Measurements from ENCODE around the gene GALNT2. TPM values are rescaled to one million over a fixed set of nuclear protein-coding genes. Genes with fewer than 3 reads are reported as not detected.

The GALNT2 gene
- total and polyA plus RNA-seq, 2 of the 4 experiments (the other 2 are of a cell fraction) = 50.4 to 189 TPM

- Histone ChIP-seq H2AFZ (replicated peaks; ENCODE audit: low read length, poor library complexity) (no peak overlapping the region), H4K5ac (ENCODE audit: low read depth, low read length) (no peak overlapping the region)
- no CpG with 5 or more reads among the region's 8 CpGs for WGBS, 2 experiments (ENCODE audit: extremely low coverage in 2 of 2, insufficient read length in 1 of 2)
Observed at GRCh38 chr1:230250666-230251065, 183.6 kb downstream of the GALNT2 start.

More at GRCh38 chr1:230250666-230251065, 183.6 kb downstream of the GALNT2 start:
- Histone ChIP-seq H2AK5ac (ENCODE audit: low read depth, low read length) (no peak overlapping the region), H2BK20ac (ENCODE audit: low read depth, low read length) (no peak overlapping the region), H3K27me3 (ENCODE audit: control insufficient read depth, insufficient read depth, low read length) (no peaks in the 10 kb centered on the region), H3K9me3 (ENCODE audit: control insufficient read depth, insufficient read depth, low read length) (no peaks in the 10 kb centered on the region), H3K4me1 (ENCODE audit: control insufficient read depth, insufficient read depth, low read length) (peaks cover 8% of the 10 kb centered on the region), H2BK120ac (ENCODE audit: low read depth, low read length) (no peak overlapping the region), H2BK5ac (ENCODE audit: low read depth, low read length, poor library complexity, severe bottlenecking) (no peak overlapping the region), H3K4me3 (ENCODE audit: insufficient read depth, low read depth, low read length) (no peak overlapping the region), H3K4me2 (ENCODE audit: low read depth, low read length) (no peak overlapping the region), H3K18ac (ENCODE audit: low read depth, low read length) (no peak overlapping the region), H3K79me1 (ENCODE audit: low read depth in 1 of 2, low read length in 2 of 2) (peaks cover 14 to 18% of the 10 kb centered on the region in 2 experiments; a peak in 2 of 4 replicates), H3K27ac (ENCODE audit: insufficient read depth, low read length) (no peak overlapping the region), H3K14ac (replicated peaks; ENCODE audit: low read depth, low read length) (no peak overlapping the region), H3K36me3 (ENCODE audit: control insufficient read depth, insufficient read depth, low read length) (peaks cover 54% of the 10 kb centered on the region), H3K4ac (ENCODE audit: low read depth, low read length) (no peak overlapping the region), H4K8ac (ENCODE audit: low read depth in 2 of 2, low read length in 2 of 2) (no peak overlapping the region), H3K23ac (ENCODE audit: low read depth, low read length) (no peak overlapping the region), H3K56ac (ENCODE audit: extremely low read depth, insufficient read depth, low read length) (no peak overlapping the region), H3K9ac (ENCODE audit: low read depth, low read length) (no peak overlapping the region), H3K9me1 (ENCODE audit: insufficient read depth, low read length) (peaks cover 12% of the 10 kb centered on the region; the same call in 1 of the 2 replicates), H2AK9ac (replicated peaks; ENCODE audit: low read depth, low read length, poor library complexity) (no peak overlapping the region), H4K91ac (ENCODE audit: insufficient read depth, low read depth, low read length) (no peak overlapping the region), H2BK15ac (ENCODE audit: low read depth, low read length) (no peak overlapping the region), H4K20me1 (ENCODE audit: insufficient read depth, low read length) (no peaks in the 10 kb centered on the region)
- in situ Hi-C loops (cut with MboI; ENCODE audit: low sequenced_read_pairs) (no loop called here), dilution Hi-C loops (cut with HindIII; ENCODE audit: low sequenced_read_pairs, unreplicated experiment) (no loop called here), intact Hi-C loops (cut with micrococcal nuclease) (loop anchor here (5.0 kb wide), 1 partner anchor 183 kb away; the partner anchor contains the start of gene GALNT2)
- DNase-seq (no peak), ATAC-seq (ENCODE audit: low read depth) (no peak)
- TF ChIP-seq POLR2A (IDR thresholded peaks at IDR 0.05; ENCODE audit: low read depth, low read length) = no peak
- no peak for TF ChIP-seq ELK1 (IDR thresholded peaks at IDR 0.05; ENCODE audit: borderline replicate concordance, low read depth, low read length)
- no peak for TF ChIP-seq NFE2L2 (IDR thresholded peaks at IDR 0.05; ENCODE audit: low read depth, low read length)
- no peak for TF ChIP-seq FOS (IDR thresholded peaks at IDR 0.05; ENCODE audit: low read depth, low read length)
- TF ChIP-seq RCOR1 (IDR thresholded peaks at IDR 0.05; ENCODE audit: insufficient replicate concordance, low read length) = no peak
- TF ChIP-seq USF2 (IDR thresholded peaks at IDR 0.05; ENCODE audit: low read depth, low read length) = no peak
- TF ChIP-seq RAD21 (IDR thresholded peaks at IDR 0.05; ENCODE audit: low read length) = no peak
- no peak for TF ChIP-seq BHLHE40 (IDR thresholded peaks at IDR 0.05; ENCODE audit: low read depth, low read length)
- TF ChIP-seq CTCF (conservative IDR thresholded peaks at IDR 0.05; ENCODE audit: low read depth, low read length) = no peak
- no peak for TF ChIP-seq RFX5 (IDR thresholded peaks at IDR 0.05; ENCODE audit: low read depth, low read length)
- TF ChIP-seq SMC3 (IDR thresholded peaks at IDR 0.05; ENCODE audit: low read depth, low read length) = no peak
- no peak for TF ChIP-seq MXI1 (IDR thresholded peaks at IDR 0.05; ENCODE audit: borderline replicate concordance, low read depth, low read length)
- no peak for TF ChIP-seq MAZ (IDR thresholded peaks at IDR 0.05; ENCODE audit: borderline replicate concordance, low read depth, low read length)
- no peak for TF ChIP-seq MAFK (IDR thresholded peaks at IDR 0.05; ENCODE audit: low read depth, low read length)
- no peak for TF ChIP-seq CHD1 (IDR thresholded peaks at IDR 0.05; ENCODE audit: low read depth, low read length)
- TF ChIP-seq CEBPB (IDR thresholded peaks at IDR 0.05; ENCODE audit: low read depth, low read length) = no peak
- CTCF ChIA-PET = no interaction called here
- POLR2A ChIA-PET (ENCODE audit: unreplicated experiment) = no interaction called here
- no TSS peak for BruUV-seq (replicated peaks)

Measured in IMR-90 (cell line).